GM12878 (cell line): ENCODE measurements around the gene PRKCZ. TPM values are rescaled to one million over a fixed set of nuclear protein-coding genes. Genes with fewer than 3 reads are reported as not detected.

Experiments used
- ATAC-seq: fragments of 200-7000 bp; cut with Tn5 transposase; 3 replicates; pipeline ENCODE4 v1.9.1; 2020; ENCODE audit warnings: mild to moderate bottlenecking, moderate library complexity
- BruUV-seq: library from RNA; stranded (reverse); fragments of 400-500 nt; replicated peaks from 2 replicates; lab custom pipeline; 2021; lab: Mats Ljungman, UMichigan
- CTCF ChIA-PET: fragments of 300-600 bp; sonication (Branson Sonifier 250); formaldehyde crosslinking; extraction: SDS; loops from one replicate; lab custom pipeline; 2021; ENCODE audit warnings: inconsistent platforms; lab: Yijun Ruan, JAX
- POLR2A ChIA-PET: fragments of 350-600 bp; formaldehyde crosslinking; extraction: SDS; loops from one replicate; lab custom pipeline; 2021; ENCODE audit warnings: inconsistent platforms; lab: Charles Lee
- RAD21 ChIA-PET: fragments of 300-600 bp; sonication (Branson Sonifier 250); formaldehyde crosslinking; loops from one replicate; lab custom pipeline; 2023; ENCODE audit warnings: antibody characterized with exemption; ENCODE audit not compliant: unreplicated experiment; lab: Charles Lee
- SMC1A ChIA-PET: fragments of 300-600 bp; sonication (Branson Sonifier 250); formaldehyde crosslinking; loops from one replicate; lab custom pipeline; 2023; ENCODE audit not compliant: unreplicated experiment, uncharacterized antibody; lab: Charles Lee
- DNase-seq: peaks from one replicate; pipeline ENCODE4 v3.0.0-alpha.2; 2011; ENCODE audit warnings: low read depth, low spot score
- FAIRE-seq: peaks from 3 replicates; lab custom pipeline; 2011; peaks lifted over from hg19 to GRCh38; lab: Jason Lieb, UNC
- H2AFZ ChIP-seq: 2 replicates; pipeline ENCODE4 v1.6.0; 2011; ENCODE audit warnings: low read depth, low read length, control low read depth; ENCODE audit not compliant: control insufficient read depth
- H3K27ac ChIP-seq: 2 replicates; pipeline ENCODE4 v1.5.1; 2011; ENCODE audit warnings: control low read depth; ENCODE audit not compliant: control insufficient read depth, insufficient read depth
- H3K27me3 ChIP-seq, 2 experiments: replicated peaks in 1 of 2; 2 replicates each; pipeline versions ENCODE4 v1.6.0 to v1.6.1; 2011; ENCODE audit warnings: low read length in 1 of 2; ENCODE audit not compliant: control insufficient read depth in 2 of 2, insufficient read depth in 2 of 2
- H3K36me3 ChIP-seq, 2 experiments: 2 replicates each; pipeline ENCODE4 v1.5.1; 2011; ENCODE audit warnings: low read length in 1 of 2; ENCODE audit not compliant: control insufficient read depth in 2 of 2, insufficient read depth in 2 of 2
- H3K4me1 ChIP-seq: 2 replicates; pipeline ENCODE4 v1.6.1; 2011; ENCODE audit warnings: mild to moderate bottlenecking, low read length, moderate library complexity, mixed read lengths; ENCODE audit not compliant: control insufficient read depth, insufficient read depth
- H3K4me2 ChIP-seq: 2 replicates; pipeline ENCODE4 v1.6.0; 2011; ENCODE audit warnings: control low read depth; ENCODE audit not compliant: control insufficient read depth, insufficient read depth
- H3K4me3 ChIP-seq: fragments of 200-600 bp; sonication (generic); 2 replicates; pipeline ENCODE4 v1.5.1; 2016
- H3K79me2 ChIP-seq: 2 replicates; pipeline ENCODE4 v1.6.0; 2011; ENCODE audit warnings: low read length; ENCODE audit not compliant: control insufficient read depth, insufficient read depth
- H3K9ac ChIP-seq: 2 replicates; pipeline ENCODE4 v1.8.0; 2011; ENCODE audit warnings: low read length, control low read depth, mixed read lengths; ENCODE audit not compliant: control insufficient read depth, insufficient read depth
- H3K9me3 ChIP-seq: replicated peaks from 3 replicates; pipeline ENCODE4 v1.5.1; 2011; ENCODE audit warnings: mild to moderate bottlenecking, low read length; ENCODE audit not compliant: control insufficient read depth, insufficient read depth
- H4K20me1 ChIP-seq: 2 replicates; pipeline ENCODE4 v1.6.0; 2011; ENCODE audit not compliant: control insufficient read depth, insufficient read depth
- KDM1A ChIP-seq: fragments of 200-600 bp; sonication (generic); IDR thresholded peaks from 2 replicates; pipeline ENCODE4 v1.6.1; 2016; ENCODE audit warnings: borderline replicate concordance
- KLF5 ChIP-seq: fragments of 450-650 bp; IDR thresholded peaks from 2 replicates; pipeline ENCODE4 v1.6.1; 2014; ENCODE audit warnings: mild to moderate bottlenecking; ENCODE audit not compliant: partially characterized antibody
- MTA3 ChIP-seq: IDR thresholded peaks from 2 replicates; pipeline ENCODE4 v1.6.1; 2012; ENCODE audit warnings: low read length, inconsistent platforms, borderline replicate concordance
- SMAD5 ChIP-seq: IDR thresholded peaks from 2 replicates; pipeline ENCODE4 v1.6.1; 2016; ENCODE audit warnings: antibody characterized with exemption, low read depth
- USF1 ChIP-seq: IDR thresholded peaks from 2 replicates; pipeline ENCODE4 v1.6.1; 2011; ENCODE audit warnings: borderline replicate concordance, low read depth, mild to moderate bottlenecking, moderate library complexity, mixed read lengths, low read length; ENCODE audit not compliant: insufficient read depth; ENCODE audit errors: extremely low read length
- WGBS: methylation state at CpG from one replicate; pipeline ENCODE4 v1.1.6; 2016; ENCODE audit warnings: low lambda C conversion rate; ENCODE audit not compliant: insufficient replicate concordance, insufficient coverage; ENCODE audit errors: missing lambda C conversion rate; 5-methylcytosine and 5-hydroxymethylcytosine counted together
- in situ Hi-C: fragments of 300-500 bp; cut with MboI; formaldehyde crosslinking; loops from 9 replicates; pipeline ENCODE4 v1.14.3; 2018; ENCODE audit warnings: mixed read lengths
- intact Hi-C: fragments of 100-400 bp; cut with micrococcal nuclease; formaldehyde crosslinking; loops from one replicate; pipeline ENCODE4 v1.14.2; 2022; ENCODE audit not compliant: unreplicated experiment
- polyA plus RNA-seq, 11 experiments: library from polyadenylated mRNA; depleted of rRNA in 4 of 11; unstranded in 6 of 11; stranded (reverse) in 5 of 11; fragments of >200 nt; fragmentation: Nextera tagmentation in 4 of 11; fragmentation: Illumina TruSeq in 1 of 11; extraction: Ambion mirVana in 4 of 11; extraction: Trizol in 1 of 11; gene quantifications; 1 replicate in 1 of 11; 2 replicates in 10 of 11; pipeline versions ENCODE4 v1.2.1 to v1.2.3, GENCODE V29; 2011 to 2016; ENCODE audit warnings: inconsistent platforms in 2 of 11, missing spikeins in 2 of 11, low read depth in 1 of 11
- total RNA-seq, 4 experiments: library from RNA; depleted of rRNA in 3 of 4; stranded (reverse); fragments of >200 nt in 3 of 4; fragmentation: Illumina TruSeq in 1 of 4; extraction: Trizol in 1 of 4; gene quantifications; 2 replicates each; pipeline versions ENCODE4 v1.2.1 to v1.2.3, GENCODE V29; 2013 to 2021

The PRKCZ gene
- total and polyA plus RNA-seq, 10 of the 15 experiments (the other 5 are each of a cell fraction or from before 2014, with no cell fraction given), result 0.05 to 1.9 (median 0.64) TPM; not detected in 1

DNA sequence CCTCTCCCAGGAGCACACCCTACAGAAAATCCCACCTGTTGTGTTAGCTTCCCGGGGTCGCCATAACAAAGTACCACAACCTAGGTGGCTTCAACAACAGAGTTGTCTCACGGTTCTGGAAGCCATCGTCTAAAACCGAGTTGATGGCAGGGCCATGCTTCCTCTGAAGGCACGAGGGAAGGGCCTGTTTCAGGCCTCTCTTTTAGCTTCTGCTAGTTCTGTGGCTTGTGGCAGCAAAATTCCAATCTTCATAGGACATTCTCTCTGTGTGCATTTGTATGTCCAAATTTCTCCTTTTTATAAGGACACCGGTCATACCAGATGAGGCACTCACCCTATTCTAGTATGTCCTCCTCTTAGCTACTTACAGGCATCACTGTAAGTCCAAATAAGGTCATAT, 49.8 kb upstream of the PRKCZ start (continued):
- no peak for TF ChIP-seq KLF5

DNA sequence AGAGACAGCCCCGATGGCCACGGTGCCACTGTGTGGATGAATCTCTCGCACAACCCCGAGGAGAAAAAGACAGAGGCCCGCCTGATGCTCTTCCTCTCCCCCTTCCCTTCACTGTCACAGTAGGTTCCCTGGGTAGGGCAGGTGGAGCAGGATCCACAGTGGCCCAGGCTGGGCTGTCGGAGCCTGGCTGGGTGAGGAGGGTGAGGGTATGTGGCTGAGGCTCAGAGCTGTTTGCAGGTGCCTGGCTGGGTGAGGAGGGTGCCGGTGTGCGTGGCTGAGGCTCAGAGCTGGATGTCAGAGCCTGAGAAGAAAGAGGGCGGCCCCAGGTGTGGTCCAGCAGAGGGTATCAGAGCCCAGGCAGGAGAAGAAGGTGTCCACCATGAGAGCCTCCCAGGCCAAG, 49.4 kb upstream of the PRKCZ start:
- DNase-seq, result no peak
- Histone ChIP-seq H3K9ac (no peak overlapping the region), H2AFZ (no peak overlapping the region), H3K9me3 (no peaks in the 10 kb centered on the region), H4K20me1 (no peaks in the 10 kb centered on the region), H3K4me3 (no peak overlapping the region), H3K4me2 (no peak overlapping the region), H3K27me3 (no peaks in the 10 kb centered on the region; a peak in 1 of 4 replicates), H3K79me2 (no peaks in the 10 kb centered on the region), H3K36me3 (no peaks in the 10 kb centered on the region), H3K4me1 (no peaks in the 10 kb centered on the region), H3K27ac (no peak overlapping the region)
- BruUV-seq, result no TSS peak
- in situ Hi-C loops (no loop called here), intact Hi-C loops (no loop called here)
- FAIRE-seq, result no peak
- ChIA-PET RAD21 (no interaction called here), CTCF (interaction anchor here (0.6 kb wide), 1 partner anchor 15 kb away, joined by 3 read pairs; no protein-coding TSS in a partner anchor), SMC1A (interaction anchor here (1.1 kb wide), 1 partner anchor 41 kb away, joined by 3 read pairs; no protein-coding TSS in a partner anchor), POLR2A (no interaction called here)
- ATAC-seq, result no peak
- 47% methylated on average over 9 of the region's 9 CpGs for WGBS
- TF ChIP-seq KDM1A, result no peak

DNA sequence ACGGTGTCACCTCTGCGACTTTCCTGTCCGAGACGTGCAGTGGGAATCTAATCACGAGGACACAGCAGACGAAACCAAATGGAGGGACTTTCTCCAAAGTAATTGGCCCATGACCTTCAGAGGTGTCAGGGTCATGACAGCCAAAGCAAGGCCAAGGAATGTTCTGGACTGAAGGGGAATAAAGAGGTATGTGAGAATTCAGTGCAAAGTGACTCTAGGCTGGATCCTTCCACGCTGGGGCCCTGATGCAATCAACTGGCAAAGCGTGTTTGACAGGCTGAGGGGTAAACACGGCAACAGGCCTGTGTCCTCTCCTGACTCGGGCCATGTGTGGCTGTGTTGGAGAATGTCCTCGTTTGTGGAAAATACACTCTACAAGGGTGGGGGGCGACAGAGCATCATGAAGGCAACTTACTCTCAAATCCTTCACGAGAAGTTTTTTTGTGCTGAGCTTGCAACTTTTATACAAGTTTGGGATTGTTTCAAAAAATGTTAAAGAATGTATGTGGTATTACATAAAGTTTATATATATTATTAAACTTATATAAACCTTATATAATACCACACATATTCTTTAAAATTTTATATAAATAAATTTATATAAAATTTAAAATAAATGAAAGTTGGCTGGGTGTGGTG, 48.3 kb upstream of the PRKCZ start:
- no peak for DNase-seq
- ChIA-PET SMC1A (interaction anchor here (1.1 kb wide), 1 partner anchor 42 kb away, joined by 3 read pairs; no protein-coding TSS in a partner anchor), POLR2A (no interaction called here)
- whole genome bisulfite sequencing, result 42% methylated on average over 13 of the region's 13 CpGs
- no peak overlapping the region for H3K9ac ChIP-seq
- intact Hi-C loops, result no loop called here
- TF ChIP-seq SMAD5 (no peak), MTA3 (no peak), USF1 (no peak)
- TF ChIP-seq, all 136 proteins: peak for 0
- no peak overlapping the region for H3K4me2 ChIP-seq
- ChIA-PET RAD21 (no interaction called here), CTCF (no interaction called here)
- H3K27me3 ChIP-seq, result no peaks in the 10 kb centered on the region; a peak in 1 of 4 replicates
- no peak overlapping the region for H2AFZ ChIP-seq
- H4K20me1 ChIP-seq, result no peaks in the 10 kb centered on the region
- no peaks in the 10 kb centered on the region for H3K9me3 ChIP-seq
- no peak for FAIRE-seq
- no peaks in the 10 kb centered on the region for H3K4me1 ChIP-seq
- in situ Hi-C loops, result no loop called here
- no peak overlapping the region for H3K27ac ChIP-seq
- no TSS peak for BruUV-seq
- no peaks in the 10 kb centered on the region for H3K79me2 ChIP-seq
- H3K36me3 ChIP-seq, result no peaks in the 10 kb centered on the region
- no peak for ATAC-seq
- no peak overlapping the region for H3K4me3 ChIP-seq
